ENCODE results near the gene UBTF.

UBTF gene

DNA sequence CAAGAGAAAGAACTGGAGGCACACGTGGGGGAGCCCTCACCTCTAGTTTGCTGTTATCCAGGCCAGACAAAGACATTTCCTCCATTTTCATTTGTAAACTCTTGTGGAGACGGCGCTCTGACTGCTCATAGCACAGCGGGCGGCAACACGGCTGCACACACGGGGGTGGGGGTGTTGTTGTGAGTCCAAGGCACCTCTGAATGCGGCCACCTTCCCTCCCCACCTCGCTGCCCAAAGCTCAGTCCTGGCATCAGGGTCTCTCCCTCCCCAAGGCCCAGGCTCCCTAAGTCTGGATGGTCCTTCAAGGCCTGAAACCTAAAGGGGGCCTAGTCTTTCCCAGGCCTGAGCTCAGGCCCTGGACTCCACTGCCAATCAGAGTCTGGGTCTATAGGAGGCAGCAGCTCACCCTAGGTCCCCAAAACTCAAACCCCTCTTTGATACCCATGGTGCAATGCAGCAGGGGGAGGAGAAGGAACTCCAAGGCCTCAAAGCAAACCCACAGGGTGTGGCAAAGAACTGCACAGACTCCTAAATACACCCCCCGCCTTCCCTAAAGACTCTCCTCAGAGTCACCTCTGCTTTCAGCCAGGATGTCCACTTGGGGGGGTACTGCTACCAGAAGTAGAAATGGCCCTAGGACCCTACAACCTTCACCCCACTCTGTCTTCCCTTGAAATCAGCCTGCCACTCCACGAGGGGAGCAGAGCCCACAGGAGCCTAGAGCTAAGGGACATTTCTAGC, 21.3 kb downstream of the UBTF start:
- in situ Hi-C loops (cut with MboI; ENCODE audit: low pct_unique_long_range_greater_than_20kb, low sequenced_read_pairs, unreplicated experiment): no loop called here
- peak; percentile 23 for TF ChIP-seq CTCF (IDR thresholded peaks at IDR 0.05; ENCODE audit: extremely low read depth, insufficient read depth, missing control alignments)
- DNase-seq (ENCODE audit: low spot score): peak; percentile 77

DNA sequence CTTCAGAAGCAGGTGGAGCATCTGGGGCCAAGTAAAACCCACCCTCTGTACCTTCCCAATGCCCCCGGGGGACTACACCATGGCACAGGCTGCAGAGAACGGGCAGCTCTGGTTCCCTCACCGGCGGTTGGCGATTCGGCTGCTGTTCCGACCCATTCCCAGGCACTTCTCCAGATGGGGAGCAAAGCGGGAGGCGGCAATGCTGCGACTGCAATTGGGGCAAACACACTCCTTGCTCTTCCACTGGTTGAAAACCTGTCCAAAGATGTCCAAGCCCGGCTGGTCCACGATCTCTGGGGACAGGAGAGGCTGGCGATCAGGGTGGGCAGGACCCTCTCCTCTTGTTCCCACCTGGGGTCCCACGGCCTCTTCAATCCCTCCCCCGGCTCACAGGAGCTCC, 22.4 kb downstream of the UBTF start:
- in situ Hi-C loops (cut with MboI; ENCODE audit: low pct_unique_long_range_greater_than_20kb, low sequenced_read_pairs, unreplicated experiment): no loop called here
- TF ChIP-seq CTCF (IDR thresholded peaks at IDR 0.05; ENCODE audit: extremely low read depth, insufficient read depth, missing control alignments): no peak
- DNase-seq (ENCODE audit: low spot score): no peak

- in situ Hi-C loops (cut with MboI; ENCODE audit: low pct_unique_long_range_greater_than_20kb, low sequenced_read_pairs, unreplicated experiment): no loop called here
These were observed 26.0 kb downstream of the UBTF start for GRCh38 chr17:44193326-44194084.

DNA sequence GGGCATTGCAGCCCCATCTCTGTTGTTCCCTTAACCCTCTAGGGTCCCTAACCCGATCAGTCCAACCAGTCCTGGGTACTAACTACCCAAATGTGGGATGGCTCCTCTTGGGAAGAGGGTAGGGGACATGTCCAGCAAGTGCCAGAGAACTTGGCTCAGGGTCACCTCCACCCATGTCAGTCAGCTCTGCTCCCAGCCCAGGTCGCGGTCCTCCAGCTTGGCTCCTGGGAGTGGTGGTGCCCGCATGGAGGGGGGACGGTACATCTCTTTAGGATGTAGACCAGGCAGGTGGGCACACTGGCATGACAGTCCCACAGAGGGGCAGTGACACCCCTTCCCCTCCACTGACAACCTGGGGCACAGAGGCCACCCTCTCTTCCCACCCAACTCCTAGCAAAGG, 26.7 kb downstream of the UBTF start:
- in situ Hi-C loops (cut with MboI; ENCODE audit: low pct_unique_long_range_greater_than_20kb, low sequenced_read_pairs, unreplicated experiment): no loop called here
- no peak for TF ChIP-seq CTCF (IDR thresholded peaks at IDR 0.05; ENCODE audit: extremely low read depth, insufficient read depth, missing control alignments)
- DNase-seq (ENCODE audit: low spot score): no peak

More at GRCh38 chr17:44193326-44194084, 26.0 kb downstream of the UBTF start:
- no peak for TF ChIP-seq CTCF (IDR thresholded peaks at IDR 0.05; ENCODE audit: extremely low read depth, insufficient read depth, missing control alignments)
- no peak for DNase-seq (ENCODE audit: low spot score)

DNA sequence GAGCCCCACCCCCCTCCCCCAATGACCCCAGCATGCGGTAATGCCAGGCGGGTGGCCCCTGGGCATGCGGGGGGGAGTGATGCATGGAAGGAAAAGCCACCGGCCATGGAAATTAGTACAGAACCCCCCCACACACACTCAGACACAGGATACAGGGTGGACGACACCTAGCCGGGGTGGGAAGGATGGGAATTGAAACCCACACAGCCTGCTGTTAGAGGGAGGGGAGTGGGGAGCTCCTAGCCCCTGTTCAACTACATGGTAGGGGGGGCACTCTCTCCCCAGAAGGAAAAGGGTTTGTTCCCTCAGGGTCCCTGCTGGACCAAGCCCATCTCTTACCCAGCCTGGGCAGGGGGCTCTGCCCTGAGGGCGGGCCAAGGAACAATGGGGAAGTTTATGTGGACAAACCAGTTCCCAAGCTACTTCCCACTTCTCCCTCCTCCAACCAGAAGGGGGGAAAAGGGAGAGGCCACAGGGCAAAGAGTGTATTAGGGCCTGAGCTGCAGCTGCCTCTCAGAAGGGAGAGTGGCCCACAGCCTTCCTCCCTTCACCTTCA, 27.5 kb downstream of the UBTF start:
- no peak for TF ChIP-seq CTCF (IDR thresholded peaks at IDR 0.05; ENCODE audit: extremely low read depth, insufficient read depth, missing control alignments)
- DNase-seq (ENCODE audit: low spot score): no peak
- in situ Hi-C loops (cut with MboI; ENCODE audit: low pct_unique_long_range_greater_than_20kb, low sequenced_read_pairs, unreplicated experiment): no loop called here

- DNase-seq (ENCODE audit: low spot score): no peak
- in situ Hi-C loops (cut with MboI; ENCODE audit: low pct_unique_long_range_greater_than_20kb, low sequenced_read_pairs, unreplicated experiment): no loop called here
- TF ChIP-seq CTCF (IDR thresholded peaks at IDR 0.05; ENCODE audit: extremely low read depth, insufficient read depth, missing control alignments): no peak
These were observed 28.1 kb downstream of the UBTF start for GRCh38 chr17:44191369-44191768.
